Mesodermal cell (in vitro differentiated cells): ENCODE data around the gene GSTA4. TPM values are rescaled to one million over a fixed set of nuclear protein-coding genes. Genes with fewer than 3 reads are reported as not detected.
A peak's percentile ranks its signal among the peaks of the same experiment; 100 is the strongest.
"Not testable (repeated sequence)": the region's sequence is repeated elsewhere in the genome, so short reads cannot be mapped to it uniquely, and the experiment has no call there.

ENCODE experiments used
- H3K27ac ChIP-seq: 2 replicates; pipeline ENCODE4 v1.7.0; 2013; ENCODE audit warnings: mild to moderate bottlenecking, low read depth, low read length, moderate library complexity; ENCODE audit not compliant: severe bottlenecking
- H3K36me3 ChIP-seq: 2 replicates; pipeline ENCODE4 v1.7.1; 2013; ENCODE audit warnings: mild to moderate bottlenecking, low read length, moderate library complexity; ENCODE audit not compliant: control insufficient read depth, insufficient read depth
- H3K4me1 ChIP-seq: one replicate; pipeline ENCODE4 v1.7.1; 2013; ENCODE audit warnings: mild to moderate bottlenecking, low read length; ENCODE audit not compliant: insufficient read depth, control insufficient read depth, poor library complexity, severe bottlenecking
- H3K4me3 ChIP-seq: 2 replicates; pipeline ENCODE4 v1.7.0; 2013; ENCODE audit warnings: low read length, control low read depth, mild to moderate bottlenecking; ENCODE audit not compliant: insufficient read depth, poor library complexity, severe bottlenecking; ENCODE audit errors: extremely low read depth
- H3K9me3 ChIP-seq: 2 replicates; pipeline ENCODE4 v1.7.1; 2013; ENCODE audit warnings: mild to moderate bottlenecking, low read length, moderate library complexity; ENCODE audit not compliant: control insufficient read depth
- WGBS, 2 experiments: methylation state at CpG; one replicate each; pipeline ENCODE4 v1.1.5; 2013; ENCODE audit warnings: missing lambda C conversion rate in 2 of 2; ENCODE audit not compliant: insufficient coverage in 2 of 2; 5-methylcytosine and 5-hydroxymethylcytosine counted together
- polyA plus RNA-seq, 2 experiments: library from polyadenylated mRNA; stranded (reverse); fragments of 50-300 nt; gene quantifications; one replicate each; pipeline ENCODE4 v1.2.3, GENCODE V29; 2013

The GSTA4 gene
- polyA plus RNA-seq (2013, experiment 1 of 2) = 35.6 TPM
- 39.8 TPM for polyA plus RNA-seq (2013, experiment 2 of 2)

GRCh38 chr6:52995089-52995912 lies at the start of gene GSTA4:
GSTA4 (minus strand) TSS chr6:52995284; CDS start chr6:52994243, 1,041 bp downstream.
- H3K36me3 ChIP-seq, H3K9me3 ChIP-seq, H3K4me1 ChIP-seq: not testable (repeated sequence)
- Histone ChIP-seq H3K4me3 (peak within 1 kb of the TSS; percentile 67), H3K27ac (peak within 1 kb of the TSS; percentile 100)
- WGBS, 2 experiments = 0 to 1% methylated on average over 10 to 18 of the region's 41 CpGs

GRCh38 chr6:53044572-53044971 lies 49.5 kb upstream of the GSTA4 start:
- peak overlapping the region; percentile 82 for H3K27ac ChIP-seq
- no peak overlapping the region for H3K4me3 ChIP-seq
- peaks cover 18% of the 10 kb centered on the region for H3K36me3 ChIP-seq
- peaks cover 34% of the 10 kb centered on the region for H3K4me1 ChIP-seq
- WGBS, 2 experiments = 53 to 100% methylated on average over 1 to 3 of the region's 4 CpGs
- no peaks in the 10 kb centered on the region for H3K9me3 ChIP-seq

DNA sequence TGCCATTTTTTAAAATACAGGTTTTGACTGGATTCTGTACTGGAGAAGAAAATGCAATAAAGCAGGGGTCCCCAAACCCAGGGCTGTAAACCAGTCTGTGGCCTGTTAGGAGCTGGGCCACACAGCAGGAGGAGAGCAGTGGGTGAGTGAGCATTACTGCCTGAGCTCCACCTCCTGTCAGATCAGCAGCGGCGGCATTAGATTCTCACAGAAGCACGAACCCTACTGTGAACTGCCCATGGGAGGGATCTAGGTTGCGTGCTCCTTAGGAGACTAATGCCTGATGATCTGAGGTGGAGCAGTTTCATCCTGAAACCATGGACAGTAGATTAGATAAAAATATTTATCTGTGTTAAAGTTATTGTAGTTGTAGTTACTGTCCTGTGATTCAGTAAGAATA lies 49.0 kb upstream of the GSTA4 start:
- H3K4me1 ChIP-seq = peaks cover 34% of the 10 kb centered on the region
- H3K27ac ChIP-seq = peak overlapping the region; percentile 82
- H3K36me3 ChIP-seq = peaks cover 23% of the 10 kb centered on the region
- no peaks in the 10 kb centered on the region for H3K9me3 ChIP-seq
- 11 to 28% methylated on average over 4 of the region's 4 CpGs for WGBS, 2 experiments
- no peak overlapping the region for H3K4me3 ChIP-seq

DNA sequence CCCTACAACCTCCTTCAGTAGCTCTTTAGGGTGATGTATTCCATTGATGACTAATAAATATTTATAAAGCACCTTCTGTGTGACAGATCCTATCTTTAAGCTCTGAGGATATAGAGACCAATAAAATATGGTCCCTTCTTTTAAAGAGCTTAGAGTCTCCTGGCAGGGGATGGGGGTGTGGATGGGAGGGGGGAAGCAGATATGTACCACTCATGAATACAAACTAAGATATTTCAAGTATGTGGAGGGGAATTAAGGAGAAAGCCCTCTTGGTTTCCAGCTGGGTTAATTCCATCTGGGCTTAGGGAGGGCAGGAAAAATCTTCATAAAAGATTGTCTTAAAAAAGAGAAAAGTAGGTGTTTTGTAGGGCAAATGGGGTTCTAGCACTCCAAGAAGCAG lies 48.5 kb upstream of the GSTA4 start:
- Histone ChIP-seq H3K27ac (peak overlapping the region; percentile 82), H3K4me3 (no peak overlapping the region), H3K4me1 (peaks cover 33% of the 10 kb centered on the region), H3K36me3 (peaks cover 28% of the 10 kb centered on the region), H3K9me3 (no peaks in the 10 kb centered on the region)

DNA sequence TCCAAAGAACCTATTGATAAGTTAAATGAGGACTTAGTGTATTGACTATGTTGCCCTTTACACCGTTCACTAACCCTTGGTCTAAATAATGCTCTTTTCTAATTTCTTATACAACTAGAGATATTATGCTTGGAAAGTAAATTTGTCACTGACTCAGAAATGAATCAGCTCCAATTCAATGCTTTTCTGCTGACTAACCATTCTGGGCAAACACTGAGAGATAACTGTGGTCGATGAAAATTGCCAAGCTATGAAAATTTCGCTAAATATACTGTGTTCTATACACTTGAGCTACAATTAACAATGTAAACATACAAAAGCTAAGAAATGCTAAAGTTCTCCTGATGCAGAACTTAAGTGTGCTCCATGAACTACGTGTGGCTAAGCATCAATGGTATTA lies 47.0 kb upstream of the GSTA4 start:
- no peak overlapping the region for H3K27ac ChIP-seq
- H3K4me3 ChIP-seq = no peak overlapping the region
- H3K9me3 ChIP-seq = no peaks in the 10 kb centered on the region
- WGBS, 2 experiments = 96 to 100% methylated on average over 1 to 3 of the region's 4 CpGs
- peaks cover 36% of the 10 kb centered on the region for H3K36me3 ChIP-seq
- H3K4me1 ChIP-seq = peaks cover 31% of the 10 kb centered on the region

GRCh38 chr6:53041356-53041755 lies 46.3 kb upstream of the GSTA4 start:
- Histone ChIP-seq H3K4me1 (peaks cover 31% of the 10 kb centered on the region), H3K27ac (no peak overlapping the region), H3K36me3 (peaks cover 43% of the 10 kb centered on the region), H3K9me3 (no peaks in the 10 kb centered on the region), H3K4me3 (no peak overlapping the region)
- 83 to 100% methylated on average over 1 to 2 of the region's 4 CpGs for WGBS, 2 experiments

- H3K4me1 ChIP-seq = peaks cover 29% of the 10 kb centered on the region
- no peaks in the 10 kb centered on the region for H3K9me3 ChIP-seq
- H3K36me3 ChIP-seq = peaks cover 69% of the 10 kb centered on the region
These were observed 43.5 kb upstream of the GSTA4 start for GRCh38 chr6:53038596-53038995.

GRCh38 chr6:53038141-53038540 lies 43.1 kb upstream of the GSTA4 start:
- no peaks in the 10 kb centered on the region for H3K9me3 ChIP-seq
- H3K4me3 ChIP-seq = no peak overlapping the region
- no peak overlapping the region for H3K27ac ChIP-seq
- H3K36me3 ChIP-seq = peaks cover 69% of the 10 kb centered on the region
- H3K4me1 ChIP-seq = peaks cover 28% of the 10 kb centered on the region
- WGBS, 2 experiments = no CpG with 5 or more reads among the region's 1 CpG

More at GRCh38 chr6:53038596-53038995, 43.5 kb upstream of the GSTA4 start:
- Histone ChIP-seq H3K27ac (no peak overlapping the region), H3K4me3 (no peak overlapping the region)

- WGBS, 2 experiments = 86 to 100% methylated on average over 2 to 5 of the region's 8 CpGs
- Histone ChIP-seq H3K4me1 (peaks cover 18% of the 10 kb centered on the region), H3K4me3 (no peak overlapping the region), H3K9me3 (no peaks in the 10 kb centered on the region), H3K36me3 (peaks cover 72% of the 10 kb centered on the region), H3K27ac (peak overlapping the region; percentile 36)
These were observed 40.6 kb upstream of the GSTA4 start for GRCh38 chr6:53035549-53036213.

DNA sequence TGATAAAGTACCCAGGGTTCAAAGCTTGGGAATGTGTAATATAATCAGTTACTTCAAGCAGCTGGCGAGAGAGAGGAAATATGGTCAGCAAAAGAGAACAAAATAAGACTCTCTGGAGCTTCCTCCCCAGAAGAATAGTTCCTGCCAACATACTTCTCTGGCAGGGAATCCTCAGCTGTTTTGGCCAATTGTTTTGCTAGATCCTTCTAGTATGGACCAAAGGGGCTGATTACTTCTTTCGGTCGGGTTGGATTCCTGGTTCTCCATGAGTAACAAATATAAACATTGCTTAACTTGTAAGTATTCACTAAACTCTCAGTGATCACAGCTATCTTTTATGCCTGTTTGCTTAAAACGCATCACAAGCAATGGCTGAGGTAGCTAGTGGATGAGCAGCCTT lies 38.7 kb upstream of the GSTA4 start:
- H3K4me3 ChIP-seq = no peak overlapping the region
- H3K27ac ChIP-seq = no peak overlapping the region
- WGBS, 2 experiments = 83 to 100% methylated on average over 1 of the region's 4 CpGs
- no peaks in the 10 kb centered on the region for H3K9me3 ChIP-seq
- peaks cover 61% of the 10 kb centered on the region for H3K36me3 ChIP-seq
- H3K4me1 ChIP-seq = peaks cover 18% of the 10 kb centered on the region

GRCh38 chr6:53032849-53033248 lies 37.8 kb upstream of the GSTA4 start:
- peaks cover 18% of the 10 kb centered on the region for H3K4me1 ChIP-seq
- H3K36me3 ChIP-seq = peaks cover 60% of the 10 kb centered on the region
- 85 to 100% methylated on average over 3 of the region's 4 CpGs for WGBS, 2 experiments
- H3K9me3 ChIP-seq = no peaks in the 10 kb centered on the region
- H3K27ac ChIP-seq = peak overlapping the region; percentile 23
- no peak overlapping the region for H3K4me3 ChIP-seq
